Muscle of arm (tissue), 12 donors: ENCODE results near the gene TRA2A. TPM values are rescaled to one million over a fixed set of nuclear protein-coding genes. Genes with fewer than 3 reads are reported as not detected.
"Not testable (repeated sequence)": the region's sequence is repeated elsewhere in the genome, so short reads cannot be mapped to it uniquely, and the experiment has no call there.

ENCODE experiments used
- DNase-seq: peaks from one replicate; pipeline ENCODE4 v3.0.0-alpha.2; 2013
- polyA plus RNA-seq, 12 donors: library from polyadenylated mRNA; unstranded; fragments of 120-200 nt; gene quantifications; one replicate each; pipeline ENCODE4 v1.2.1, GENCODE V29; 2013; ENCODE audit not compliant: insufficient read length in 12 of 12

Gene TRA2A
- polyA plus RNA-seq, 12 donors: 94.1 to 11,132 (median 133) TPM

- DNase-seq: no peak
Measured at GRCh38 chr7:23523486-23524075, 8.2 kb downstream of the TRA2A start.

GRCh38 chr7:23520582-23520981 is 11.2 kb downstream of the TRA2A start:
- DNase-seq: no peak

DNA sequence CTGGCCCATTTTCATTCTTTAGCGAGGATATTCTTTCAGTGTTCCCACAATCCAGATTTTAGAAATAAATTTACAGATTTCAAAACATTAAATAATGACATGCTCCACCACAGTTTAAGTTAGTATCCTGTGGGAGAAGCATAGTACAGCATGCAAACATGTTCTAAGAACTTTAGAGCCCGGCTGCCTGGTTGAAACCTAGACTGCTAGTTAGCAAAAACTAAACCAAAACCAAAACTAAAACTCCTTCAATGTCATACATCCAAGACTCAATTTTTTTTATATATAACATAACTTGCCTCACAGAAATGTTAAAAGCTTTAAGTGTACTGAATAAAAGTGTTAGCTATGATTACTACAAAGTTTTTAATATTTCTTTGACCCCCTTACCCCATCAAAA is 17.0 kb downstream of the TRA2A start:
- DNase-seq: no peak

DNA sequence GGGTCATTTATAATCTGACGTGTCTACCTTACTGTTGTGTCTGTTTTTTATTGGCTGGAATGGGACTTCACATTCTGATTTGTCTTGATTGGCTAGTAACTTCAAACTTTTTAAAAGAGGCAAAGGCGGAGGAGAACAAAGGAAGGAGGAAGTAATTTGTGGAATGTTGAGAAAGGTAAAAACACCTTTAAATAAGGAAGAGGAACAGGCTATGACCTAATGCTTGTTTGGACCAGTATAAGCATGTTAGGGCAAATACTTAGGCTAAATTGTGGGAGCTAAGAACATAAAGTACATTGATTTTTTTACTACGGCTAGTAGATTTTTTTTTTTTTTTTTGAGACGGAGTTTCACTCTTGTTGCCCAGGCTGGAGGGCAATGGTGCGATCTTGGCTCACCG is 18.0 kb downstream of the TRA2A start:
- not testable (repeated sequence) for DNase-seq

DNA sequence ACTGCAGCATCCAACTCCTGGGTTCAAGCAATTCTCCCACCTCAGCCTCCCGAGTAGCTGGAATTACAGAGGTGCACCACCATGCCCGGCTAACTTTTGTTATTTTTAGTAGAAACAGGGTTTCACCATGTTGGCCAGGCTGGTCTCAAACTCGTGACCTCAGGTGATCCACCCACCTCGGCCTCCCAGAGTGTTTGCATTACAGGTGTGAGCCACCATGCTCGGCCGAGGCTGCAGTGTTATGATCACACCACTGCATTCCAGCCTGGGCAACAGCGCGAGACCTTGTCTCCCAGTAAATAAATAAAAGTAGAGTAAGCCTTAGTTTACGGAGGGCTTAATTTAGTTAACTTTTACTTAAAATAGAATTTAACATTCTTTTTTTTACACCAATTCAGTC is 37.8 kb downstream of the TRA2A start:
- no peak for DNase-seq

GRCh38 chr7:23491502-23491901 is 40.3 kb downstream of the TRA2A start:
- DNase-seq: no peak

- DNase-seq: peak; percentile 52
Measured at GRCh38 chr7:23490357-23491135, 41.2 kb downstream of the TRA2A start.

DNA sequence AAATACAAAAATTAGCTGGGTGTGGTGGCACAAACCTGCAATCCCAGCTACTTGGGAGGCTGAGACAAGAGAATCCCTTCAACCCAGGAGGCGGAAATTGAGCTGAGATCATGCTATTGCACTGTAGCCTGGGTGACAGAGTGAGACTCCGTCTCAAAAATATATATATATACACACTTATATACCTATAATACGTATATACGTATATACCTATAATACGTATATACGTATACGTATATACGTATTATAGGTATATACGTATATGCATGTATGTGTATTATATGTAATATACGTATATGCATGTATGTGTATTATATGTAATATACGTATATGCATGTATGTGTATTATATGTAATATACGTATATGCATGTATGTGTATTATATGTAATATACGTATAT is 43.1 kb downstream of the TRA2A start:
- DNase-seq: not testable (repeated sequence)

GRCh38 chr7:23487670-23488069 is 44.1 kb downstream of the TRA2A start:
- DNase-seq: no peak

DNA sequence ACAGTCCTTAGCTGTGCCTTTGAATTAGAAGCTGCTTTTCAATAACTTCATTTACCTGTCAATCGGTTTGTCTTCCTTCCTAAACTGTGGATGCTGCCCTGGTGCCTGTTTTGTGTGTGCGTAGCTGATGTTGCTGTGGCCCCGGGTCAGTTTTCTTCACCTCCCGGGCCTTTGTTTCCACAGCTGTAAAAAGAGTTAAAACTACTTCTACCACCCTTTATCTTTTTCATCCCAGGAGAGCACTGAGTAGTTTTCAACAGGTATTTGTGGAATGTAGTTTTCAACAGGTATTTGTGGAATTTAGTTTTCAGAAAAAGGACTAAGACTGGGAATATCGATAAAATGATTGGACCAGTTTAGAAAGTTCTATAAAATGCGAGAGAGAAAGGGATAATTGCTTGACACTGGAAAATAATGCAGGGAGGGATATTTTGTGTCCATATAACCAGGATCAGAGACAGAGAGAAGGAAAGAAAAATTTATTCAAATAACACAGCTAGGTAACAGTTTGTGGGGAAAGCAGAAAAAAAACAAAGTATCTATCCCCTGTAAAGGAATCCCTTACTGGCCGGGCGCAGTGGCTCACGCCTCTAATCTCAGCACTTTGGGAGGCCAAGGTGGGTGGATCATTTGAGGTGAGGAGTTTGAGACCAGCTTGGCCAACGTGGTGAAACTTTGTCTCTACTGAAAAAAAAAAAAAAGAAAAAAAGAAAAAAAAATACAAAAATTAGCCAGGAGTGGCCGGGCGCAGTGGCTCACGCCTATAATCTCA is 45.6 kb downstream of the TRA2A start:
- no peak for DNase-seq

GRCh38 chr7:23482686-23483085 is 49.1 kb downstream of the TRA2A start:
- DNase-seq: no peak

DNA sequence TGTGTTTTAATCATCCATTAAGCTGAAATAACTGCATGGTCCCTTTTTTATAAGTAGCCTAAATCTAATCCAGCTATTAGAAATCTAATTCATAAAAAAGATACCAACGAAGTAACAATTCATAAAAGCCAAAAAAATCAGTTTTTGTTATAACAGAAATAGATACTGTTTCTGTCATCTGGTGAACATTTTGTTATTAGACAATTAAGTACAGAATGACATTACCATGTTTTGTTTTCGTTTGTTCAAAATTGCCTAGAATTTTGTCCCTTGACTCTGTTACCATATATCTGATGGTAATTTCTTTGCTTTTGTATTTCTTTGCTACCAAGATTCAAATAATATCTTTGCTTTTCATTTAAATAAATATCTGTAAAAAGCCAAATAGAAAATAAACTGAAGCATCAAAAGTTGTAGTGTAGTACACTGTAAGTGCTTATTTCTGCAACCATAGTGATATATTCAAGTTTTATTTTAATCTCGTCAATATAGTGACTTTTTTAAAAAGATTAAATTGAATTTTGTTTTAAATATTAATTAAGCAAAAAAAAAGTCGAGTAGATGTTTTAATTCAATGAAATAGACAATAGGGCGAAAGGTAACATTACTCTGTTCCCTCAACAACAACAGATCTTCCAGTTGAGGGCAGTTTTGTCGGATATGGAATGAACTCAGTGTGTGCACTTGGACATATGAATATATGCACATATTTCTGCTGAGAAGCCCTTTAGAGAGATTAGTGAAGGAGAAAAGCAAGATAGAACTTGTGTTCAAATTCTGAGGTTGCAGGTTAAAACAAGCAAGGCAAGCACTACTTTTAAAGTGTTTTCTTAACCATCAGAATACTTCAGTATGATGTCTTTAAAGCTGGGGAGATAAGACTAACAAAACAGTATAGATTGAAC is 53.6 kb downstream of the TRA2A start:
- no peak for DNase-seq

DNA sequence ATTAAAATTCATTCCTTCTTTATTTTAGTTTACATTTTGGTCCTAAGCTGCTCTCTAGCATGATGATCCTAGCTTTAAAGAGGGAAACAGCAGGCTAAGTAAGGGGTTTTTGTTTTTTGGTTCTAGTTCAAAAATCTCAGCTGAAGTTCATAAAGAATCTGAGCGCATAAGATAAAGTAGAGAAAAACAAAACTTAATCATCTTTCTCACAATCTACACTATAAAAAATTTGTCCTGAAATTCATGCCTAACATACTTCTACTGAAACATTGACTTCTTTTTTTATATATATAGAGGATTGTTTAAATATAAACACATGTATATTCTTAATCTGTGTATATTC is 54.7 kb downstream of the TRA2A start:
- DNase-seq: no peak

- no peak for DNase-seq
Measured at GRCh38 chr7:23476286-23477156, 55.3 kb downstream of the TRA2A start.

DNA sequence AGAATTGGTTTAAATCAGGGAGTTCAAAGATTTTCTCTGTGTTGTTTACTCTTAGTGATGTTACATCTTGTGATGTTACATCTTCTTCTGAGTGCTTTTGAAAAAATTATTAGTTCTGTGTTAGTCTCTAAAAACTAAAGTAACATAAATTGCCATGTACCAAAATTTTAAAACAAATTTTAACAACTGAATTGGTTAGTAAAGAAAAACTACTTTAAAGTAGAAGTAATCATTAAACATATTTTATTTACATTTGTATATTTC is 56.3 kb downstream of the TRA2A start:
- no peak for DNase-seq

- DNase-seq: no peak
Measured at GRCh38 chr7:23474829-23475575, 56.8 kb downstream of the TRA2A start.

DNA sequence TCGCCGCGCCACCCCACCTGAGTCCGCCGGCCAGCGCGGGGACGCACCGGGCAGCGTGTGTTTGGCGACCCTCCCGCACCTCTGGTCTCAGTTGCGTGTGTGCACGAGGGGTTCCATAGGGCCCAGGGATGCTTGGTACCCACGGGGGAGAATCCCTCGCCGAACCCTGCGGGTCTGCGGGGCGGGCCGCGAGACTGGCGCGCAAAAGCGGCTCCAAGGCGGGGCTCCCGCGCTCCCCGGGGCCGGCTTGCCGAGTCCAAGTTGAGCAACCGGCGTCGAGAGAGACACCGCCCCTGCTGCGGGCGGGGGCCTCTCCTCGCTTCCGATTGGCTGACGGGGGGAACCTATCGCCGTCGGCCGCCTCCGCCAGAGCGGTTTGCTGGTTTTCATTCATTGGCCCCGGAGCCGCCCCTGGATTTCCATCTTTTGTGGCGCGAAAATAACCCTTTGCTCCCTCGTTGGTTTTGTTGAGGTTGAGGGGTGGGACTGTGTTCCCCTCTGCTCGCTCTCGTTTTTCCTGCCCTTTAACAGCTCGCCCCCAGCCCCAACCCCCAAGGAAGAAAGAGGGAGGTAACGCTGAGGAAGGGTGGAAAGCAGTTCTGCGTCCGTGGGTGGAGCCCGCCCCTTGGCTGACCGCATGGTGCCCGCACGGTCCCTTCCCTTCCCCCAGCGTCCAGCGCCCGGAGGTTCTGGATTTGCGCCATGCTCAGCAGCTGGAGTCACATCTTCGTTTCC is 57.5 kb downstream of the TRA2A start:
- peak; percentile 94 for DNase-seq

- DNase-seq: no peak
Measured at GRCh38 chr7:23473844-23474093, 58.0 kb downstream of the TRA2A start.

GRCh38 chr7:23472956-23473843 is 58.6 kb downstream of the TRA2A start:
- DNase-seq: no peak
